Measurements from ENCODE around the gene PRKAG1.

Gene PRKAG1

GRCh38 chr12:48961801-48962200 is 56.8 kb downstream of the PRKAG1 start:
- DNase-seq (ENCODE audit: insufficient read length, low spot score), result no peak
- FAIRE-seq, result no peak

DNA sequence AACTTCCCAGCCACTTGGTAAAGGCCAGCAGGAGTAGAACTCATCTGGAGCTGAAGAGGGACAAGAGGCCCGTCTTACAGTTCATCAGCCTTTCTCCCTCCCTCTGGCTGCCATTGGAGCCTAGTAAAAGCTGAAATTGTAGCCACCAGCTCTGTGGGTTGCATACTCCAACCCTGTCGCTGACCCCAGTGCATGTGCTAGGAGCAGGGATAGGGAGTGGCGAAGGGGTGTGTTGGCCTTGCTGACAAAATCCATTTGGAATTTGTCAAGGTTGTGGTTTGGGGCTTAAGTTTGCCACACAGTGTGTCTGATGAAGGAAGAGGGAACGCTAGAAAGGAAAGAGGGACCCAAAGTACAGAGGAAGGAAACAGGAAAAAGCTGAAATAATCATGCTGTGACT is 57.2 kb downstream of the PRKAG1 start:
- DNase-seq (ENCODE audit: insufficient read length, low spot score) (no peak), FAIRE-seq (no peak)
- TF ChIP-seq CTCF (IDR thresholded peaks at IDR 0.05; ENCODE audit: insufficient read depth, missing control alignments), result no peak

More at GRCh38 chr12:48961801-48962200, 56.8 kb downstream of the PRKAG1 start:
- TF ChIP-seq CTCF (IDR thresholded peaks at IDR 0.05; ENCODE audit: insufficient read depth, missing control alignments), result no peak

DNA sequence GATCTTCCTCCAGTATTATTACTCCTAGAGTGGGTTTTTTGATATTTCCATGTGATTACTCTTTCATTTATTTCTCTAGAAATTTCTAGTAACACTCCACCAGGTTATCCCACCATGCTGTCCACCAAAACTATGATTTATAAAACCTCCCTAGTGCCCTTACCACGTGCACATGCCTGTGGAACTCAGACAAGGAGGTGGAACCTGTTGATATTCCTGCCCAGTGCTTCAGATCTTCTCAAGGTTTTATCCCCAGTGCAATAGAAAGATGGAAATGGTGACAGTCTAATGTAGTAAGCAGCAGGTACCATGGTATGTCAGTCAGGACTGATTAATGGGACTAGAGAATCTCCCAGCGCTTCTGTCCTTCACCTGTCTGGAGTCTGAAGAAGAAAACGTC is 57.7 kb downstream of the PRKAG1 start:
- DNase-seq (ENCODE audit: insufficient read length, low spot score) (no peak), FAIRE-seq (no peak)
- TF ChIP-seq CTCF (IDR thresholded peaks at IDR 0.05; ENCODE audit: insufficient read depth, missing control alignments), result no peak

- no peak for DNase-seq (ENCODE audit: insufficient read length, low spot score)
- FAIRE-seq, result no peak
Measured at GRCh38 chr12:48958049-48958388, 60.6 kb downstream of the PRKAG1 start.

GRCh38 chr12:48957141-48958048 is 61.2 kb downstream of the PRKAG1 start, which contains the start of gene ARF3:
Gene ARF3 (minus strand): TSS chr12:48957487. CDS start chr12:48941095, 16,392 bp downstream.
- peak; percentile 91 for DNase-seq (ENCODE audit: insufficient read length, low spot score)
- no peak for TF ChIP-seq CTCF (IDR thresholded peaks at IDR 0.05; ENCODE audit: insufficient read depth, missing control alignments)
- no peak for FAIRE-seq

More at GRCh38 chr12:48958049-48958388, 60.6 kb downstream of the PRKAG1 start:
- TF ChIP-seq CTCF (IDR thresholded peaks at IDR 0.05; ENCODE audit: insufficient read depth, missing control alignments), result no peak

DNA sequence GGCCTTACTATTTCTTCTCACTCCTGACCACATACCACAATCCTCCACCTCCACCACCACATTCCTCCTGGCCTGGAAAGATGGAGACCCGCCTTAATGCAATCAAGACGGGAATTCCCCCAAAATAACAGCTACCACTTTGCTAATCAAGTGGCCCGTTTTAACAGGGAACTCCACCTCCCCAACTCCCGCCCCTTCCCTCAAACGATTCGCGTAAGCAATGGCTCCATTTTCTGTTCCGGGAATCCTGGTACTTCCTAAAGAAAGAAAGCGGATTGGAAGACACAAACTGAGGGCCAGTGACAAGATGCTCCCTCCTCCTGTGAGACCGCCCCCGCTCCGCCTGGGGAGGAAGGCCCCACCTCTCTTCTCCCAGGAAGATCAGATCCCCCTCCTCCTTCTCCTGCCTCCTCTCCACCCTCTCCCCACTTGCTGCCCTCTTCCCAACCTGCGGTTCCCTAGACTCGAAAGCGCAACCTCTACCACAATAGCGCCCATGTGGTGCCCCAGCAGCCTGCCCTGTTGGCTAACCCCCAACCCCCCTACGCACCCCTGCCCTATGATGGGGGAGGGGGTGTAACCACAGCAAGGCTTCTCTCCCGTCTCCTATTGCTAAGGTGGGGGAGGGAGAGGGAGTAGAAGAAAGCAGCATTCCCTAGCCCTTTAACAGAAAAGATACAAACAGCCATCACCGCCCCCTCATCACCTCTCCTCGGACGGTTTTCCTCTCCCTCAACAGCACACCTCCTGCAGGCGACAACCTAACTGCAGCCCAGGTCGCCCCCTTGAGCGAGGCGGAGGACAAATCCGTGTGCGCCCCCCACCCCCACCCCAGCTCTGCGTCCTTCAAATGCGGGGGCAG is 62.1 kb downstream of the PRKAG1 start:
- no peak for FAIRE-seq
- no peak for DNase-seq (ENCODE audit: insufficient read length, low spot score)
- no peak for TF ChIP-seq CTCF (IDR thresholded peaks at IDR 0.05; ENCODE audit: insufficient read depth, missing control alignments)

All from D721Med (cell line).